Activated naive CD8-positive, alpha-beta T cell treated with anti-CD3 and anti-CD28 coated beads, Interleukin-2, amount 50 U/mL, for 16 hours (primary cell): ENCODE results near the gene BEND6.
"Not testable (repeated sequence)": the region's sequence is repeated elsewhere in the genome, so short reads cannot be mapped to it uniquely, and the experiment has no call there.

Experiments
- DNase-seq: peaks from one replicate; pipeline ENCODE4 v3.0.0-alpha.2; 2020; ENCODE audit warnings: low read depth, low spot score

BEND6 gene

DNA sequence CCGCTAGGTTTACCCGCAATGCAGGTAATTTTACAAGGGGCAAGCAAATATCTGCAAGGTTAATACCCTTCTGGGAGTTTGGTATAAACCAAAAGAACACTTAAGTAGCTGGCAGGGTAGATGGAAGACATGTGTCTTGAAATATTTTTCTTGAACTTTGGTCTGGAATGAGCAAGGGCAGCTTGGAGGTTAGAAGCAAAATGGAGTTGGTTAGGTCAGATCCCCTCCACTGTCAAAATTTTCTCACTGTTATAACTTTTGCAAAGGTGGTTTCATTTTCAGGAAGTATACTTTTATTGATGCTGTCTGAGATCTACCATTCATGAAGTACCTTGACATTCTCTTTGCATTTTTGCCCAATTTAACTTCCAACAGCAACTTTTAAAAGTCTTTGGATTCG is 78.3 kb downstream of the BEND6 start:
- no peak for DNase-seq

- DNase-seq, result no peak
Observed at GRCh38 chr6:57035549-57035948, 80.6 kb downstream of the BEND6 start.

- DNase-seq, result no peak
Observed at GRCh38 chr6:57038906-57039305, 84.0 kb downstream of the BEND6 start.

GRCh38 chr6:57040011-57040410 is 85.1 kb downstream of the BEND6 start:
- DNase-seq, result no peak

DNA sequence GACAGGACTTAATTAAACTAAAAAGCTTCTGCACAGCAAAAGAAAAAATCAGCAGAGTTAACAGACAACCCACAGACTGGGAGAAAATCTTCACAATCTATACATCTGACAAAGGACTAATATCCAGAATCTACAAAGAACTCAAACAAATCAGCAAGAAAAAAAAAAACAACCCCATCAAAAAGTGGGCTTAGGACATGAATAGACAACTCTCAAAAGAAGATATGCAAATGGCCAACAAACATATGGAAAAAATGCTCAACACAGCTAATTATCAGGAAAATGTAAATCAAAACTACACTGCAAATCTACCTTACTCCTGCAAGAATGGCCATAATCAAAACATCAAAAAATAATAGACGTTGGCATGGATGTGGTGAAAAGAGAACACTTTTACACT is 89.2 kb downstream of the BEND6 start:
- DNase-seq, result not testable (repeated sequence)

- no peak for DNase-seq
Observed at GRCh38 chr6:57044568-57044967, 89.7 kb downstream of the BEND6 start.

- DNase-seq, result peak; percentile 64
Observed at GRCh38 chr6:57046332-57047256, 91.7 kb downstream of the BEND6 start, which contains the start of gene KIAA1586. KIAA1586 (plus strand) TSS chr6:57046693; CDS start chr6:57046756, 63 bp downstream.

- not testable (repeated sequence) for DNase-seq
Observed at GRCh38 chr6:57047257-57047585, 92.3 kb downstream of the BEND6 start.

- DNase-seq, result not testable (repeated sequence)
Observed at GRCh38 chr6:57047859-57048258, 93.0 kb downstream of the BEND6 start.

GRCh38 chr6:57048577-57048976 is 93.7 kb downstream of the BEND6 start:
- DNase-seq, result no peak

DNA sequence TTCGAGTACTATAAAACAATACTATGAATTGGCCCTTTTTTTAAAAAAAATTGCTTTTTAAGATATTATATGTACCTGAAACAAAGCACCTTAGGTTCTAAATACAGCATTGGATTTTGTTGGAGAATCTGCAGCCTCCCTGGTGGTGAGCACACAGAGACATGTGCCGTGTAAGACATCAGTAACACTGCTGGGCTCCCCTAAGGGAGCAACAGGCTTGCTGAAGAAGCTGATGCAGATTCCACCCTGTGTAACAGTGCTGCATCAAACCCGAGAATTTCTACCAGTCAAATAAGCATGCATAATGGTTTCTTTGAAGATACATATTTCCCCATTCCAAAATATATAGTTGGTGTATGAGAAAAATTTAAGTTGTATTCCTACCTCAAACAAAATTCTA is 108.9 kb downstream of the BEND6 start:
- no peak for DNase-seq

GRCh38 chr6:57064809-57065208 is 109.9 kb downstream of the BEND6 start:
- DNase-seq, result no peak

DNA sequence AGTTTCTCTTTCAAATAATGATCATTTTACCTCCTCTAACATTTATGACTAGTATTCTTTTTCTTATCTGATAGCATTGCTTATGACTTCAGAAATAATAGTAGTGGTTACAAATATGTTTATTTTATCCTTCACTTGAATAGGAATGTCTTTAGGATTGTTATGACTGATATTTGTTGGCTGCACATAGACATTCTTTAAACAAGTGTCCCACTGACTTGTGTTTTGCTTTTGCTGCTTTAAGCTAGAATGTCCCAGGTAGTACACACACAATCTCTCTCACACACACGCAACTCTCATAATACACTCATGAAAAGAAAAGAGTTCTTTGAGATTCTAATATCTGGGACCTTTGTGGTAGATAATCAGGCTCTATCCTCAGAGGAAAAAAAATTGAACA is 113.2 kb downstream of the BEND6 start:
- no peak for DNase-seq

DNA sequence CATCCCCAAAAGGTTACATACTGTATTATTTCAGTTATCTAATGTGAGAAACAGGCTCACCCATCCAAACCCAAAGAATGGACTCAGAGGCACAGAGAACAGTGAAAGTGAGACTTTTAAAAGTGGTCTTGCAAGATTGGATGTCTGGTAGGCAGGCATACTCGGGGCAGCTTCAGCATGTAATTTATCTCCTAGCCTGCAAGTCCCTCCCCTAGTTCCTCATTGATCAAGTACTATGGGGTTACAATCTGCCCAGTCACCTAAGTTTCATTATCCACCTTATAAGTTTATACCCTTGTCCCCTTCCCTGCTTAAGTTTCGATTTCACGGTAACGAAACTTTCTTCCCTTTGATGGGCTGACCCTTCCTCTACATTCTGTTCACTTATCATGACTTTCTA is 114.3 kb downstream of the BEND6 start:
- no peak for DNase-seq

GRCh38 chr6:57069920-57070331 is 115.0 kb downstream of the BEND6 start:
- DNase-seq, result no peak

GRCh38 chr6:57072108-57072507 is 117.2 kb downstream of the BEND6 start:
- DNase-seq, result no peak

DNA sequence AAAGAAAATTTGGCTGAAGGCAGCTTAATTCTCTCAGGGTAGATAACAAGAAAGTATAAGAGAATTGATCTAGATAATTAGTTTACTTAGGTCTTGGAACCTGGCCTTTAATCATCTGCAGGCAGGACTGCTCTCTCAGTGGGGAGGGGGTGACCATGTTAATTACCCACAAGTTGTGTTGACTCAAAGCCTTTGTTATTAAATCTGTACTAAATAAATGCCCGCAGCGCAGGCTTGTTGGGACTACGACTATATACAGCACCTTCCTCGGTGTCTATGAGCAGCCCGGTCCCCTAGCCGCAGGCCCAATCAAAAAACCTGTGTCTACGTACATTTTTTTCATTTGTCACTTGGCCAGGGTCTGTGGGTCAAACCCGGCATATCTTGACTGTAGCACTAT is 119.5 kb downstream of the BEND6 start:
- no peak for DNase-seq

- no peak for DNase-seq
Observed at GRCh38 chr6:57075092-57075491, 120.2 kb downstream of the BEND6 start.
